Esophagus muscularis mucosa (tissue), 4 donors: Measurements from ENCODE around the gene MRPL33. TPM values are rescaled to one million over a fixed set of nuclear protein-coding genes. Genes with fewer than 3 reads are reported as not detected.

Source experiments
- DNase-seq: peaks from one replicate; pipeline ENCODE4 v3.0.0-alpha.2; 2017; ENCODE audit errors: extremely low spot score
- H3K27ac ChIP-seq, 4 donors: fragments of 200-600 bp; sonication (generic); replicated peaks in 1 of 4; 1 replicate in 3 of 4; 2 replicates in 1 of 4; pipeline ENCODE4 v1.5.1; 2016 to 2019; ENCODE audit warnings: mild to moderate bottlenecking in 1 of 4
- H3K27me3 ChIP-seq, 4 donors: fragments of 200-600 bp; sonication (generic); one replicate each; pipeline versions ENCODE4 v1.5.1 to v1.6.0; 2016 to 2019
- H3K36me3 ChIP-seq, 4 donors: fragments of 200-600 bp; sonication (generic); one replicate each; pipeline ENCODE4 v1.5.1; 2016 to 2019
- H3K4me1 ChIP-seq, 4 donors: fragments of 200-600 bp; sonication (generic); one replicate each; pipeline ENCODE4 v1.5.1; 2016 to 2019
- H3K4me3 ChIP-seq, 4 donors: fragments of 200-600 bp; sonication (generic); 1 replicate in 2 of 4; 2 replicates in 2 of 4; pipeline ENCODE4 v1.5.1; 2016 to 2019; ENCODE audit warnings: mild to moderate bottlenecking in 4 of 4, moderate library complexity in 1 of 4
- H3K9me3 ChIP-seq, 4 donors: fragments of 200-600 bp; sonication (generic); 1 replicate in 3 of 4; 2 replicates in 1 of 4; pipeline ENCODE4 v1.5.1; 2016 to 2019
- CTCF ChIP-seq, 3 experiments: fragments of 200-600 bp in 2 of 3; fragments of 450-650 bp in 1 of 3; sonication (generic) in 2 of 3; IDR thresholded peaks; one replicate each; pipeline ENCODE4 v1.5.1; 2017 to 2019; ENCODE audit warnings: antibody characterized with exemption in 3 of 3, mild to moderate bottlenecking in 2 of 3, moderate library complexity in 1 of 3
- EP300 ChIP-seq: sonication (generic); formaldehyde crosslinking; IDR thresholded peaks from one replicate; pipeline ENCODE4 v1.6.1; 2017; ENCODE audit warnings: antibody characterized with exemption
- POLR2A ChIP-seq: fragments of 450-650 bp; IDR thresholded peaks from one replicate; pipeline ENCODE4 v1.6.1; 2017; ENCODE audit warnings: antibody characterized with exemption, moderate library complexity, mild to moderate bottlenecking, low read depth
- POLR2AphosphoS5 ChIP-seq, 2 donors: sonication (generic); formaldehyde crosslinking; IDR thresholded peaks; one replicate each; pipeline ENCODE4 v1.6.1; 2017; ENCODE audit warnings: antibody characterized with exemption in 2 of 2
- WGBS: methylation state at CpG from one replicate; pipeline ENCODE4 v1.1.5; 2018; 5-methylcytosine and 5-hydroxymethylcytosine counted together
- intact Hi-C: fragments of 100-400 bp; cut with DNase I; formaldehyde crosslinking; loops from one replicate; pipeline ENCODE4 v1.15.1; 2023
- total RNA-seq, 4 donors: library from RNA; depleted of rRNA; stranded (reverse); fragments of >200 nt; gene quantifications; one replicate each; pipeline versions ENCODE4 v1.1.0 to v1.2.1, GENCODE V29; 2016

Gene MRPL33
- total RNA-seq, 4 donors from 2014 or later = 283 to 500 (median 345) TPM

GRCh38 chr2:27724905-27725701, 46.4 kb upstream of the MRPL33 start:
- 55% methylated on average over 5 of the region's 5 CpGs for WGBS
- H3K4me3 ChIP-seq = no peak overlapping the region
- no peaks in the 10 kb centered on the region for H3K36me3 ChIP-seq
- TF ChIP-seq POLR2AphosphoS5 (IDR thresholded peaks at IDR 0.05) (peak; percentile 74 to 88), CTCF (IDR thresholded peaks at IDR 0.05) (no peak), EP300 (peak; percentile 44), POLR2A (no peak)
- DNase-seq = no peak
- H3K9me3 ChIP-seq = no peaks in the 10 kb centered on the region
- H3K27me3 ChIP-seq = no peaks in the 10 kb centered on the region
- peak overlapping the region; percentile 69 to 82 (median 77) for H3K27ac ChIP-seq
- peaks cover 27 to 59% (median 41%) of the 10 kb centered on the region in 4 donors for H3K4me1 ChIP-seq
- intact Hi-C loops = loop anchor here (5.0 kb wide), 2 partner anchors 47 to 672 kb away; partner anchors contain the start of gene MRPL33

- intact Hi-C loops = no loop called here
- Histone ChIP-seq H3K36me3 (no peaks in the 10 kb centered on the region), H3K4me3 (no peak overlapping the region), H3K27me3 (no peaks in the 10 kb centered on the region), H3K4me1 (peaks cover 27 to 59% (median 40%) of the 10 kb centered on the region in 4 donors), H3K9me3 (no peaks in the 10 kb centered on the region), H3K27ac (no peak overlapping the region)
- DNase-seq = no peak
- TF ChIP-seq POLR2A (no peak), EP300 (no peak), CTCF (IDR thresholded peaks at IDR 0.05) (no peak), POLR2AphosphoS5 (IDR thresholded peaks at IDR 0.05) (no peak)
- 78% methylated on average over 8 of the region's 9 CpGs for WGBS
Measured at GRCh38 chr2:27727257-27727656, 44.3 kb upstream of the MRPL33 start.

GRCh38 chr2:27728081-27728858, 43.2 kb upstream of the MRPL33 start:
- DNase-seq = no peak
- Histone ChIP-seq H3K9me3 (no peaks in the 10 kb centered on the region), H3K27me3 (no peaks in the 10 kb centered on the region), H3K4me3 (no peak overlapping the region), H3K27ac (peak overlapping the region in 1 of 4 donors; percentile 22), H3K4me1 (peaks cover 23 to 55% (median 38%) of the 10 kb centered on the region in 4 donors), H3K36me3 (no peaks in the 10 kb centered on the region)
- 74% methylated on average over 4 of the region's 5 CpGs for WGBS
- intact Hi-C loops = no loop called here
- TF ChIP-seq CTCF (IDR thresholded peaks at IDR 0.05) (no peak), EP300 (no peak), POLR2A (no peak), POLR2AphosphoS5 (IDR thresholded peaks at IDR 0.05) (no peak)

- DNase-seq = no peak
- Histone ChIP-seq H3K4me3 (no peak overlapping the region), H3K27me3 (no peaks in the 10 kb centered on the region), H3K27ac (no peak overlapping the region), H3K4me1 (peaks cover 14 to 46% (median 29%) of the 10 kb centered on the region in 4 donors), H3K9me3 (no peaks in the 10 kb centered on the region), H3K36me3 (no peaks in the 10 kb centered on the region)
- intact Hi-C loops = no loop called here
- WGBS = 90% methylated on average over 4 of the region's 4 CpGs
- TF ChIP-seq POLR2AphosphoS5 (IDR thresholded peaks at IDR 0.05) (no peak), POLR2A (no peak), CTCF (IDR thresholded peaks at IDR 0.05) (no peak)
Measured at GRCh38 chr2:27729198-27729597, 42.3 kb upstream of the MRPL33 start.
